Glutamatergic neuron (in vitro differentiated cells): ENCODE measurements around the gene TMC6. TPM values are rescaled to one million over a fixed set of nuclear protein-coding genes. Genes with fewer than 3 reads are reported as not detected.

ENCODE experiments used
- DNase-seq: peaks from one replicate; pipeline ENCODE4 v3.0.0; 2022
- H3K27ac Mint-ChIP-seq: one replicate; pipeline ENCODE4 v1.8.0; 2020; ENCODE audit warnings: mild to moderate bottlenecking, mixed read lengths, inconsistent platforms; ENCODE audit not compliant: unreplicated experiment
- H3K27me3 Mint-ChIP-seq: one replicate; pipeline ENCODE4 v1.8.0; 2020; ENCODE audit warnings: mild to moderate bottlenecking, moderate library complexity, mixed read lengths, inconsistent platforms; ENCODE audit not compliant: unreplicated experiment
- H3K36me3 Mint-ChIP-seq: one replicate; pipeline ENCODE4 v1.8.0; 2020; ENCODE audit warnings: mild to moderate bottlenecking, mixed read lengths, inconsistent platforms; ENCODE audit not compliant: unreplicated experiment
- H3K4me1 Mint-ChIP-seq: one replicate; pipeline ENCODE4 v1.8.0; 2020; ENCODE audit warnings: mild to moderate bottlenecking, low read depth, mixed read lengths, inconsistent platforms; ENCODE audit not compliant: unreplicated experiment
- H3K4me3 Mint-ChIP-seq: one replicate; pipeline ENCODE4 v1.8.0; 2020; ENCODE audit warnings: mild to moderate bottlenecking, mixed read lengths, inconsistent platforms; ENCODE audit not compliant: unreplicated experiment
- H3K9me3 Mint-ChIP-seq: one replicate; pipeline ENCODE4 v1.8.0; 2020; ENCODE audit warnings: mild to moderate bottlenecking, moderate library complexity, mixed read lengths, inconsistent platforms; ENCODE audit not compliant: unreplicated experiment
- total RNA-seq: library from RNA; stranded (reverse); fragmentation: NEBNext Ultra II Directional; extraction: Animal tissue kit (Norgen Biotek cat#: 25700); gene quantifications from one replicate; pipeline ENCODE4 v1.2.1, GENCODE V29; 2021; ENCODE audit not compliant: unreplicated experiment
- TF ChIP-seq, protein P1 (sequence below): fragments of 200-600 bp; sonication (generic); IDR thresholded peaks from one replicate; pipeline ENCODE4 v1.5.0; 2021; ENCODE audit not compliant: partially characterized antibody, unreplicated experiment

TMC6 gene
- total RNA-seq, 1 donor from 2014 or later: 1.1 TPM

DNA sequence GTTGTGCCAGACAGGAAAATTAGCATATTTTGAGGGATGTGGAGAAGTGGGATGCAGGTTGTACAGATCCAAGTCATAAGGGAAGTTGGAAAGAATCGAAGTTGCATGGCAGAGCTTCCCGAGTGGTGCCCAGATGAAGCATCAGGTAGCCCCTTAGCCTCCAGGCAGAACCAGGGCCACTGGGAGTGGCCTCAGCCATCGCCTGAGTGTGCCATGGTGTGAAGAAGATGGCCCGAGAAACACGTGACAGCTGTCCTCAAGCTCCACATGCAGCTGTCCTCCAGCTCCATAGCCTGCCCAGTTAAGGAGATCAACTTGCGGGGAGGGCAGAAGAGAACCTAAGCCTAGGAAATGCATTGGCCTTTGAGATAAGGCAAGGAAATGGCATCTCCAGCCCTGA is 33.5 kb downstream of the TMC6 start:
- Mint-ChIP-seq H3K4me3 (no peak overlapping the region), H3K9me3 (peaks cover 9% of the 10 kb centered on the region), H3K27me3 (peaks cover 3% of the 10 kb centered on the region), H3K4me1 (no peaks in the 10 kb centered on the region), H3K36me3 (peaks cover 18% of the 10 kb centered on the region), H3K27ac (no peak overlapping the region)
- no peak for DNase-seq
- TF ChIP-seq, protein P1, sequence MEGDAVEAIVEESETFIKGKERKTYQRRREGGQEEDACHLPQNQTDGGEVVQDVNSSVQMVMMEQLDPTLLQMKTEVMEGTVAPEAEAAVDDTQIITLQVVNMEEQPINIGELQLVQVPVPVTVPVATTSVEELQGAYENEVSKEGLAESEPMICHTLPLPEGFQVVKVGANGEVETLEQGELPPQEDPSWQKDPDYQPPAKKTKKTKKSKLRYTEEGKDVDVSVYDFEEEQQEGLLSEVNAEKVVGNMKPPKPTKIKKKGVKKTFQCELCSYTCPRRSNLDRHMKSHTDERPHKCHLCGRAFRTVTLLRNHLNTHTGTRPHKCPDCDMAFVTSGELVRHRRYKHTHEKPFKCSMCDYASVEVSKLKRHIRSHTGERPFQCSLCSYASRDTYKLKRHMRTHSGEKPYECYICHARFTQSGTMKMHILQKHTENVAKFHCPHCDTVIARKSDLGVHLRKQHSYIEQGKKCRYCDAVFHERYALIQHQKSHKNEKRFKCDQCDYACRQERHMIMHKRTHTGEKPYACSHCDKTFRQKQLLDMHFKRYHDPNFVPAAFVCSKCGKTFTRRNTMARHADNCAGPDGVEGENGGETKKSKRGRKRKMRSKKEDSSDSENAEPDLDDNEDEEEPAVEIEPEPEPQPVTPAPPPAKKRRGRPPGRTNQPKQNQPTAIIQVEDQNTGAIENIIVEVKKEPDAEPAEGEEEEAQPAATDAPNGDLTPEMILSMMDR: no peak

DNA sequence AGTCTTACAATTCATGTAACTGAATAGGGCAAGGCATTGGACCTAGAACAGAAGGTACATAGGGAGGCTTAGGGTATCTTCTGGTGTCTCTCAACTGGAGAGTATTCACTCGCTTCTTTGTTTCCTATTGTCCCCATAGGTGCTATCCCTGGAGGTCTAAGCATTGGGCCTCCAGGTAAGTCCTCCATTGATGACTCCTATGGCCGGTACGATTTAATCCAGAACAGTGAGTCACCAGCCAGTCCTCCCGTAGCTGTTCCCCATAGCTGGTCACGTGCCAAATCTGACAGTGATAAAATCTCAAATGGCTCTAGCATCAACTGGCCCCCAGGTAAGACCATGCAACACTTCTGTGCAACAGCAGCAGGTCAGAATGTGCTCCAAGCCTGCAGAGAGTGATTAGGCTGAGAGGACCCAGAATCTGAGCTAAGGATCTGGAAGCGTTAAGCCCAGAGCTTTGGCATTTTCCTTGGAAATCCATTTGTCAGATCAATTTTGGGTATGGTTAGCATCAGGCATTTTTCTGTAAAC is 35.7 kb downstream of the TMC6 start:
- TF ChIP-seq, protein P1: no peak
- no peak for DNase-seq
- H3K27ac Mint-ChIP-seq: no peak overlapping the region
- H3K4me3 Mint-ChIP-seq: no peak overlapping the region
- H3K27me3 Mint-ChIP-seq: peaks cover 3% of the 10 kb centered on the region
- peaks cover 6% of the 10 kb centered on the region for H3K9me3 Mint-ChIP-seq
- no peaks in the 10 kb centered on the region for H3K4me1 Mint-ChIP-seq
- H3K36me3 Mint-ChIP-seq: no peaks in the 10 kb centered on the region

DNA sequence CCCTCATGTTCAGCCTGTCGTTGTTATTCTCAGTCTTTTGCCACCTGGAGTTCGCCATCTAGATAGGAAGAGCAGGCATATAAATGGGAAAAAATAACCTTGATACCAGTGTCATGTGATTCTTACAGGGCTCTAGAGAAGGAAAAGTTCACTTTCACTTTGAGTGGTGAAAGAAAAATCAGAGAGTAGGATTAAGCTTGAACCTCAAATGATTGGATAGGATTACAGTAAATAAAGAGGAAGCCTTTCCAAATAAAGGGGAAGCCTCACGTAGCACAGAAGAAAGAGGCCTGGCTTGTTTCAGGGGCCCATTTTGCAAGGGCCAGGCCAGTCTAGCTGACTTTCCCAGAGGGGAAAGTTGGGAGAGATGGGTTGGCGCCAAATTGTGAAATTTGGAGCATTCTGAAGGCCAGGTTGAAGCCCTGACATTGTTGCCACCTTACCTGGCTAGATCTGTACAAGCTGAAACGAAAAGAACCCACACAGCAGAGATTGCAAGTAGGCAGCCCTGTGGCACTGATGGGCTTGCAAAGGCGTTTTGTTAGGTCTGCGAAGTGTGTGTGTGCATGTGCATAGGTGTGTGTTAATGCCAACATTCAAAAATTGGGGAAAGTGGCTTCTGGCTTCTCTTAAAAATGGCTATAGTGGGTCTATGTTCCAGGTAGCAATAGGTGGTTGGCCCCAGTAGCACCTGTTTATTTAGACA is 38.8 kb downstream of the TMC6 start:
- H3K27ac Mint-ChIP-seq: no peak overlapping the region
- DNase-seq: no peak
- H3K36me3 Mint-ChIP-seq: peaks cover 5% of the 10 kb centered on the region

DNA sequence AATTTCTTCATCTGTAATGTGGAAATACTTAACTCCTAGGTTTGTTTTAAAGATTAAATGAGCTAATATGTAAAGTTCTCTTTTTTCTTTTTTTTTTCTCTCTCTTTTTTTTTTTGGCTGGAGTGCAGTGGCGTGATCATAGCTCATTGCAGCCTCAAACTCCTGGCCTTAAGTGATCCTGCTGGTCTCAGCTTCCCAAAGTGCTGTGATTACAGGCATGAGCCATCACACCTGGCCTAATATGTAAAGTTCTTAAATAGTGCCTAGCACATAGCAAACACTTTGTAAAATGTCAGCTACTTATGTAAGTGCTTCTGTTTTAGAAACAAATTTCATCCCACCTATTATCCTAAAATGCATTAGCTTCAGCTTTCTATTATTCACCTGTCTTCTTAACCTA is 40.0 kb downstream of the TMC6 start:
- H3K4me3 Mint-ChIP-seq: no peak overlapping the region
- peaks cover 5% of the 10 kb centered on the region for H3K36me3 Mint-ChIP-seq
- H3K4me1 Mint-ChIP-seq: peaks cover 2% of the 10 kb centered on the region
- DNase-seq: no peak
- H3K27ac Mint-ChIP-seq: no peak overlapping the region
- TF ChIP-seq, protein P1: no peak
- H3K9me3 Mint-ChIP-seq: peaks cover 4% of the 10 kb centered on the region
- peaks cover 3% of the 10 kb centered on the region for H3K27me3 Mint-ChIP-seq

More for the DNA sequence above, 38.8 kb downstream of the TMC6 start:
- H3K4me3 Mint-ChIP-seq: no peak overlapping the region
- TF ChIP-seq, protein P1: no peak
- peaks cover 3% of the 10 kb centered on the region for H3K27me3 Mint-ChIP-seq
- H3K9me3 Mint-ChIP-seq: peaks cover 5% of the 10 kb centered on the region
- H3K4me1 Mint-ChIP-seq: peaks cover 2% of the 10 kb centered on the region

DNA sequence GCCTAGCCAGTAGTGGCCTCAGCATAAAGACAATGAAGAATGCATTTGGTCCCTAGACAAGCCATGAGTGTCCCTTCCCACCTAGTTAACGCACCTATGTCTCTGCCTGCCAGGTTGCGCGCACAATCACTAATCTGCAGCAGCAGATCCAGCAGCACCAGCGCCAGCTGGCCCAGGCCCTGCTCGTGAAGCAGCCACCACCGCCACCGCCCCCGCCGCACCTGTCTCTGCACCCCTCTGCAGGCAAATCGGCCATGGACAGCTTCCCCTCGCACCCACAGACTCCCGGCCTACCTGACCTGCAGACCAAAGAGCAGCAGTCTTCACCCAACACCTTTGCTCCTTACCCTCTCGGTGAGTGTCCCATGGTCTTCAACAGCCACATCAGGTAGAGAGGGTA is 41.8 kb downstream of the TMC6 start:
- TF ChIP-seq, protein P1: no peak
- DNase-seq: no peak
- Mint-ChIP-seq H3K4me3 (no peak overlapping the region), H3K27ac (no peak overlapping the region), H3K27me3 (no peaks in the 10 kb centered on the region), H3K36me3 (peaks cover 5% of the 10 kb centered on the region), H3K4me1 (peaks cover 18% of the 10 kb centered on the region), H3K9me3 (peaks cover 5% of the 10 kb centered on the region)
